NCI-H82 (cell line): ENCODE data around the gene GATA5.
A peak's percentile ranks its signal among the peaks of the same experiment; 100 is the strongest.

Source experiments
- DNase-seq: peaks from one replicate; lab custom pipeline; 2025; lab: John Stamatoyannopoulos, UW

The GATA5 gene

DNA sequence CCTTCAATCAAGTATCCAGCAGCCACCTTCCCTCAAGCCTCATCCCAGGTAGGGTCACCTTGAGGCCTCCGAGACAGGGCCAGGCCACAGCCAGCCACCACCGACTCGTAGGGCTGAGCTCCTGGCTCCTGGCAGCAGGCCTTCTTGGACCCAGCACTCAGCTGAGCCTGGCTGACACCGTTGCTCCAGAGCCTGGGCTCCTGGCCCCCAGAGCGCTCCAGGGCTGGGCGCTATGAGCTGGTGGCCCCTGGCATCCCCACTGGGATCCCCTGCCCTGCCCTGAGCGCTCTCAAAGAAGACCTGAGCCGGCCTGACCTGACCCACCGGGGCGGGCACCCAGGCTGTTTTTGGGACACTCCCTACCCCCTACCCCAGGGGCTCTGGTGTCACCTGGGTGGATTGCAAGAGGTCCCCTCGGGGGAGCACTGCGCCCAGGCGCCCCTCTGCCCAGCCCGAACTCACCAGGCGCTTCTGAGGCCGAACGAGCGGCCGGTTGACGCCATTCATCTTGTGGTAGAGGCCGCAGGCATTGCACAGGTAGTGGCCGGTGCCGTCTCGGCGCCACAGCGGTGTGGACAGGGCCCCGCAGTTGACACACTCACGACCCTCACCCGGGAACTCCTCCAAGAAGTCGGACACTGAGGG, 2.7 kb downstream of the GATA5 start:
- DNase-seq = no peak

DNA sequence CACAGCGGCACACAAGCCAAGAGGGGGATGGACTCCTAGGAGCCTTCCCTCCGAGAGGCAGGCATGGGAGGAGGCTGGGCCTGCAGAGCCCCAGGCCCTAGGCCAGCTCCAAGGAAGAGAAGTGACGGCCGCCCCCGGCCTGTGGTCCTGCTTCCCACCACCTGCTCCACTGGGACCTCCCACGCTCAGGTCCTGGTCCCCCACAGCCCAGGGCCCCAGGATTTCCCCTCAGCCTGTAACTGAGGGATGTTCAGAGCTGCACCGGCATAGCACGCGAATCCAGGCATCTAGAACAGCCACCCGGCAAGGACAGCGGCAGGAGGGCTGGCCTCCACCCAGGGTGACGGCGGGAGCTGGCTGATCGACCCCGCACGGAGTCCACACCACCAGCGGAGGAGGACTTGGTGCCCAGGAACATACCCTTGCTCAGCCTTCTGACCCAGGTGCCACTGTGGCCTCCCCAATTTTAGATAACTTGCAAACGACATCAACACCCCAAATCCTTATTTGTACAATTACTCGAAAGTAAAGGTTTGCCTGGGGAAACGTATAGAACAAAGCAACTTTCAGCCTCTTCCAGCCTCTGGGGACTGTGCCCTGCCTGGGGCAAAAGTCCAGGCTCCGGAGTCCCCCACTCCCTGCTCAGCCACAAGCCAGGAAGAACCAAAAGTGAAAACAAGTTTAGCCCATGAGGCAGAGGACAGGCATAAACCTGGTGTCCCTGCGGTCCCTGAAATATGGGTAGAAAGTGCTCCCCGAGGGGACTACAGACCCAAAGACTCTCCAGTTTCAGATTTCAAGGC, 3.5 kb downstream of the GATA5 start:
- no peak for DNase-seq

DNA sequence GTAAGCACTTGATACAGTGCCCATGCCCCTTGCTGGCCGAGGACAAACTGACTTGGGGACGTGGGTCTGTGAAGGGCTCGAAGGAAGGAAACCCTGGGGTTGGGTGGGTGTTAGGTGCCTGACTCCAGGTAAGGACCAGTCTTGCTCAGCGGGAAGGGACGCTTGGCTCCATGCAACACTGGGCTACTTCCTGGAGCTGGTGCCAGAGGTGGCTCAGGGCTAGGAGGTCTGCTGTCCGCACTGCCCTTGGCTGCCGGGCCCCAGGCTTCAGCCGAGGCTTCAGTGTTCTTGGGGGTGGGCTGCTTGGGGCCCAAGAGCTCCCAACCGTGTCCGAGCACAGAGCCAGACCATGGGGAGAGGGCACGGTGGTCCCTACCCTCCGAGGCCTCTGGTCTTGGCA, 5.3 kb downstream of the GATA5 start:
- no peak for DNase-seq

DNA sequence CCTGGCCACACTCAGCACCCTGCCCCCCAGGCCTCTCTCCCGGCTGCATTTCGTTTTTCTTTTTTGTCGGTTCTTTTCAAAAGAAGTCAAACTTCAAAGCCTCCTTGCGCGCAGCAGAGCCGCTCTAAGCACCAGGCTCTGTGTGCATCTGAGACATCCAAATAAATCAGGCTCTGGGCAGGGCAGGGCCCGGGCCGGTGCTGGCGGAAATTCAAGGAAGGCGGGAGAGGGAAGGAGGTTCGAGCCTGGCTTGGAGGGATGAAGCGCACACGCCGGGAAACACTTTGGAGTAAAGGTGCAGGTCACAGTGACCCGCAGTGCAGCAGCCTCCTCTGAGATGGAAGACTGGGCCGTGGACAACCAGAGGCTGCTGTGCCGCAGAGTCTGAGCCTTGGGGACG, 5.8 kb downstream of the GATA5 start:
- no peak for DNase-seq

DNA sequence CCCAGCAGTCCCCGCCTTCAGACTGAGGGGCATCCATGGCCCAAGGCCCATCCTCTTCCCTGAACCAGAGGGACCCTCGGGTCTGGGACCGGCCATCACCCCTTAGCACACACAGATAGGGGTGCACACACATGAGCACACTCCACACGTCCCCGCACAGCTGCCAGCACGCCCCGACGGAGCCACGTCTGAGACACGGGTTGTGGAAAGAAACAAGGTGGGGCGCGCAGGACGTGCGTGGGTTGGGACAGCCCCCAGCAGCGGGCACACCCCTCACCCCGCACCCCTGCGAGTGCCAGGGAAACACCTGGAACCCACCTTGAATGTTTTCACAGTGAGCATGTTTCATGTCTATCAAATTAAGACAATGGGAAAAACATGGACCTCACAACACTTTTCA, 6.4 kb downstream of the GATA5 start:
- no peak for DNase-seq

DNA sequence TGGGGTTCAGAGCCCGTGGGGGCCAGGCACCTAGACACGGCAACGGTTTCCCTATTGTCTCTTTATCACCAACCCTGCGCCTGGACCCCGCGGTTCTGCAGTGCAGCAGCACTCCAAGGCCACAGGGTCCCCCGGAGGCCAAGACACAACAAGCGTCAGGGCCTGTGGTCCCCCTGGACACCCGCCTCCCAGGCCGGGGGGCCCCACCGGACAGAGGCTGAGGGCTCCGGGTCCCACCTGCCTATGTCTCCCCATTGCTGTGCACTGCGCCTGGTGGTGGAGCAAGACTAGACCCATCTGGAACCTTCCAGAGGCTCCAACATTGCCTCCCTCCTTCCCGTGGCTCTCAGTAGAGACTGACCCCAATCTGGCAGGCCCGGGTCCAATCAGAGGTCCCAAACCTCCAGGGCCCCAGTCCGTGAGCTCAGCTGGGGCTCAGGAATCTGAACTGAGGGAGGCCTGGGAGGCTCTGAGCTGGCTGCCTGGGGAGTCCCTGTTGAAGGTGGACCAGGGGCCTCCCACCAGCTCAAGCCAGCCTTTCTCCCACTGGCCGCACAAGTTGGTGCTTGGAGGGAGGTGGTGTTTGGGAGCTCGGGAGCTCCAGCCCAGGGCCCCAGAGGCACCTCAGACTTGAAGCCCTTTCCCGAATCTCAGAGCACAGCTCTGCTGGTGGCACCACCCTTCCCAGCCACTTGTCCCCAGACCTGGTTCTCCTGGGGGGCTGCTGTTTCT, 8.8 kb downstream of the GATA5 start:
- DNase-seq = no peak

DNA sequence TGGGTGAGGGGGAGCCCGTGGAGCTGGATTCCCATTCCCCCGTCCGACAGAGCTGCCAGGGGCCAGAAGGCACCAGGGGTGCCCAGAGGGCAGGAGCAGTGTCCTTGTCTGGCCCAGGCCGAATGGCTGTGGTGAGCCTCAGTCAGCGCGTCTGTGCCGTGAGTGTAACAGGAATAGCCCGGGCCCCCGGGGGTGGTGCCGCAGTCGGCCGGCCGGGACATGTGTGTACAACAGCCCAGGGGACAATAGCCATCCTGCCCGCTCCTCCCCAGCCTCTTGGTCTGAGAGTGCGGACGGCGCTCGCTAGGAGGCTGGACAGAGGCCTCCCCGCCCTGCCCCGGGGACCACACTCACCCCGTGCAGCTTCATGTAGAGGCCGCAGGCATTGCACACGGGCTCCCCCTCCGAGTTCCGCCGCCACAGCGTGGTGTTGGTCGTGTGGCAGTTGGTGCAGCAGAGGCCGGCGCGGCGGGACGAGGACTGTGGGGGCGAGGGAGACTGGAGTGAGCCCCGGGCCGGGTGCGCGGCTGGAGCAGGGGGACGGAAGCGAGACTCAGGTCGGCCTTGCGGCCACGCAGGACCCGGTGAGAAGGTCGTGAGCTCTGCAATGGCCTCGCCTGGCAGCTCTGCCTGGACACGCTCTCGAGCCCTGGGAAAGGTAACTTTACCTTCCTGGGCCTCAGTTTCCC, 9.6 kb downstream of the GATA5 start:
- no peak for DNase-seq

DNA sequence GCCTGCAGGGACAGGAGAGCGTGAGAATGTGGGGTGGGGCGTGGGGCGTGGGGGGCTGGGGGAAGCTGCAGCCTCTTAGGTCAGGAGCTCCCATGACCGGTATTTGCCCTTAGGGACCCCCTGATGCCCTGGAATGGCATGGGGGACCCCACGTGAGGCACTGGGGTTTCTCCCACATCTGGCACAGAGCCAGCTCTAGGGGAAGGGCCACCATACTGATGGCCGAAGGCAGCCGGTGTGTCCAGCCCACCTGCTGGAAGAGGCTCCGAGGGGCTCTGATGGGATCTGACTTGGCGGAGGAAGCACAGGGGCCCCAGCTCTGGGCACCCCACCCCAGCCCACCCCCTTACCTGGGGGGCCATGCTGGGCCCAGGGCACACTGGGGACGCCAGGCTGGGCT, 10.8 kb downstream of the GATA5 start:
- no peak for DNase-seq

DNA sequence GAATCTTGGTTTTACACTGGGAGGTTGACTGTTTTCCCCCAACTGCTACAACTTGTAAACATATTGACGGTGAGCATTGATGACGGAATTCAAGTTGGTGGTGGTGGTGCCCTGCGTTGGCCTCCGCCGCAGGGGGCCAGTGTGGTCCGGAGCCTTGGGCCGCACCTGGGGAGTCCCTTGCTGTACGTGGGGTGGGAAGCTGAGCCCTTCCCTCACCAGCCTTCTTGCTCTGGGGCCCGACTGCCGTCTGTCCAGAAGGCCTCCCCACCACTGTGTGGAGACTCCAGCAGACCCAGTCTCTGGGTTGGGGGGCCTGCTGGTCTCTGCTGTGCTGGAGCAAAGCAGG, 11.4 kb downstream of the GATA5 start:
- no peak for DNase-seq

DNA sequence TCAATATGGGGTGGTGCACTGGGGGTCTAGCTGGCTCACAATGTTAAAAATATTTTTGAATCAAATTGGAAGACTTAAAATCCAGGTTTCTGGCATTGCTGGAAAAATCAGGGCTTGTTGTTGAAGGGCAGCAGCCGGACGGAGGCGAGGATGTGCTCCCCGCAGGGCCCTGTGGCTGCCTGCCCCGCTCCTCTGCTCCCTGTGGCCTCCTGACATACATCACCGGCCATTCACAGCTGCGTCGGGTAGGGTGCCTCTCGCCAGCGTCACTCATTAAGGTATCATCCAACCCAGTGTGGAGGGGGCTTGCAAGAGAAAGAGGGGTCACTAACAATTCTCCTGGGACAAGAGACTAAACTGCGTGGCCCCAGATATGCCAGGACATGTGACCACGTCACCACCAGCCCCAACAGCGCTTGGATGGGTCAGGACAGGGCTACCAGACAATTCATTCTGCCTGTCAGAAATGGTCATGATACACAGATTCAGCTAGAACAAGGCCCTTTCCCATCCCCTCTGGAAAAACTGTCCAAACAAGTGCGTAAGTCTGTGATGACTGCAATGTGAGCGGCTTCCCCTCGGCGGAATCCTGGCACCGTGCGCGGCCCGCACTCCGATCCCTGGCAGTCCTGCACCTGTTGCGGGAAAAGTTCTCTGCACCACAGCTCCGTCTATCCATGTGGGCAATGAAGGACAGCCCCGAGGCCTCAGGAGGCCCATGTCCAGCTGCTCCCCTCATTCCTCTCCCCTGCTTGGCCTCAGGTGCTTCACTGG, 12.0 kb downstream of the GATA5 start:
- no peak for DNase-seq

DNA sequence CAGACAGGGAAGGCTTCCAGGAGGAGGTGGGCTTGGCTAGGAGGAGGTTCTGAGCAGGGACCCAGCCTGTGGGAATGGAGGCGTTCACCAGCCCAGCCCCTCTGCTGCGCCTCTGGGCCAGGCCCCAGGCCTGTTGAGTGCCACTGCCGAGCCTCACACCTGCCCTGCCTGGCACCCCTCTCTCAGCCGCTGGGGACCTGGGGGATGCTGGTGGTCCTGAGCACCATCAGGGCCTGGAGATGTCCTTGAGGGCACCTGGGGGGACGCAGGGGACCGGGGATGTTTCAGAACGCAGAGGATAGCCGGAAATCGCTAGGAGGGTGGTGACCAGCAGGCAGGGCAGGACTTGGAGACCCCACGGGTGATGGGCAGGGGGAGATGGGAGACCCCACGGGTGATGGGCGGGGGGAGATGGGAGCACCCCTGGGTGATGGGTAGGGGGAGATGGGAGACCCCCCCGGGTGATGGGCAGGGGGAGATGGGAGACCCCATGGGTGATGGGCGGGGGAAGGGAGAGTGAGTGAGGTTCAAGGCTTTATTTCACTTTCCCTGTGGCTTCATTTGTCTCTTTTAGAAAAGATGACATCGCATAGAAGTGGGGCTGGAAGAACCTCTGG, 12.7 kb downstream of the GATA5 start:
- no peak for DNase-seq

DNA sequence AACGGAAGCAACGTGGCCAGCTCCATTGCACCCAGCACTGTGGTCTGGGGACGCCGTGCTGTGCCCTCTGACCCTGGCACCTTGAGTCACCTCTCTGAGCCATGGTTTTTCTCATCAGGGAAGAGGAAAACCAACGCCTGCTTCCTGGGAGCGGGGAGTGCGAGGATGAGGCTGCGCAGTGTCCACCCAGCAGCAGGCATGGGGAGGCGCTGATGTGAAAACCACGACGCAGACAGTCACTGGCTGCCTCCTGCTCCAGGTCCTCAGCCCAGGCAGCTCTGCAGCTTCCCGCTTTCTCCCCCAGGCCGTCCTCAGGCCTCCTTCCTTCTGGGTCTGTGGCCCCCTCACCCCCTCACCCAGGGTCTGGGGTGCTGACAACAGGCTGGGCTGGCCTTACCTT, 14.0 kb downstream of the GATA5 start:
- no peak for DNase-seq

DNA sequence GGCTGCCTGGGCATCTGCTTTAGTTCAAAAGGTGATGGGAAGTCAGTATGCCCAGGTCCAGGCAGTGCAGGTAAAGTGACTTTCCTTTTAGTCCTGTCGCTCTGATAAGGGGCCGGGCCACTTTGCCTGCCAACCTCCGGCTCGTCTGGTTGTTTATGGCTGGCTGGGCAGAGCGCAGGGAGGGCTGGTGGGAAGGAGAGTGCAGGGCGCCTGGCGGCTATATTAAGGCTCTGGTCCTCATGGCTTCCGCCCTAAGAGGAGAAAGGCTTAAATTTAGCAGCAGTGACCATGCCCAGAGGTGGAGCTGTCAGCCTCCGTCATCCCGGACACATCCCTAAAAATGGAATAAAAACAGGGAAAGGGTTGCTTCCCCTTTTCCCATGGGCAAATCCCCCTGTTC, 14.6 kb downstream of the GATA5 start:
- no peak for DNase-seq

DNA sequence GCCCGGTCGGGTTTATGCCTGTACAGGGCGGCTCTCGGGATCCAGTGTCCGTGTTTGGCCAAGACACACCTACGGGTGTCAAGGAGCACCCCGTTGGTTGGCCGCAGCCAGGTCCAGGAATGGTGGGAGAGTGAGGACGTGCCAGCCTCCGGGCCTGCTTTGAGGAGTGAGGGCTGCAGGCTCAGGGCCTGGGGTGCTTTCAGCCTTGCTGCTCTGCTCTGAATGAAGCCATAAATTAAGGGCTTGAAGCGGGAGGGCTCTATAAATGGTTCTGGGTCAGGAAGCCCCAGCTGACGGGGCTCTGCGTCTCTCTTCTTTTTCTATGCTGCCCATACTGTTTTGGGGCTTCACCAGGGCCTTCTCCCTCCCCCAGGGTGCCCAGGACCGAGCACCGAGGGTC, 15.1 kb downstream of the GATA5 start:
- DNase-seq = no peak

DNA sequence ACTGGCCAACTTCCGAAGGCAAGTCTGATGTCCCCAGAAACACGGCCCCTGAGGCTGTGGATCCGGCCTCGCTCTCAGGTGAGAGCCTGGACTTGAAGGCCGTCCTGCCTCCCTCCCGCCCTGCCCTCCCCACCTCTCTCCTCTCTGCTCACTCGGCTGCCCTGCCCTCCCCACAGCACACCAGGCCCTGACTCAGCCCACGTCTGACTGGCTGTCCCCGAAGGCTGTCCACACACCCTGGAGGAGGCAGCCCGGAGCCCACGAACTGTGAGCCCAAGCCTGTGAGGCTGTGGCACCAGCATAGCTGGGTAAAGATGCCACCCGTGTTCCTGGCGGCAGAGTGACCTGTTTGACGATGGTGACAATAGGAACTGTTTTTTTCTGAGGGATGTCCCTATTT, 16.3 kb downstream of the GATA5 start:
- no peak for DNase-seq

DNA sequence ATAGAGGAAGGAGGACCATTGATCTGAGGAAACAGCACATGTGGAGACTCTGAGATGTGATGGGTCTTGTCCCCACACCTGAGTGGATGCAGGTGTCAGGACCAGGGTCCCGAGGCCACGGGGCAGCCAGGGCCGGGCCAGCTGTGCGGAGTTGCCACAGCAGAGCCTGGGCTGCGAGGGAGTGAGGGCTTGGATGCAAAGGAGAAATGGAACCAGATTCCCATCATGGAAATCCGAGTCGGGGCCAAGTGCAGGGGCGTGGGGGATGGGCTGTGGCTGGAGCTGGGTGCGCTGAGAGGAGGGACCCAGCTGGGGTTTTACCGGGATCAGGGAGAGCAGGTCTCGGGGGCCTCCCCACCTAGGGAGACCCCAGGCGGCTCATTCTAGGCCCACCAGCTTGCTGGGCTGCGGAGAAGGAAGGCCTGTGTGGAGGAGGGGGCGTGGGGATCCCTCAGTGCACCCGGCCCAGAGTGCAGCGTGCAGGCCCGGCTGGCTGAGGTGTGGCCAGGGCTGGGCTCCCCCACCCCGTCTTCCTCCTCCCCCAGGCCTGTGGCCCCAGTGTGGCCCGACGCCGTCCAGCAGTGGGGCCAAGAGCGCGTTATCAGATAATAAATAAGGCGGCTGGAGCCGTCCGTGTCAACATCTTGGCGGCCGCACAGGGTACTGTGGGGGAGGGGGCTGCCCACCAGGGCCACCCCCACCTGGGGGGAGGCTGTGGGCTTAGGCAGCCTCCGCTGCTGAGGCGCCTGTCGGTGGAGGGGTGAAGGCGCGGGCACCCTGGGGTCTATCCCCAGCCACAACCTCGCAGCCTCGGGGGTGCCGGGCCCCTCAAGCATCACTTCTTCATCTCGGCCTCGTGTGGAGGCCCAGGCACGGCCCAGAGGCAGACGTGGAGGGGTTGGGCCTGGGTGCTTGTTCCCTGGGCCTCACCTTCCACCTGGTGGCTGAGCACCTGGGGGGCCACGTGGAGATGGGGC, 17.2 kb downstream of the GATA5 start:
- DNase-seq = no peak

DNA sequence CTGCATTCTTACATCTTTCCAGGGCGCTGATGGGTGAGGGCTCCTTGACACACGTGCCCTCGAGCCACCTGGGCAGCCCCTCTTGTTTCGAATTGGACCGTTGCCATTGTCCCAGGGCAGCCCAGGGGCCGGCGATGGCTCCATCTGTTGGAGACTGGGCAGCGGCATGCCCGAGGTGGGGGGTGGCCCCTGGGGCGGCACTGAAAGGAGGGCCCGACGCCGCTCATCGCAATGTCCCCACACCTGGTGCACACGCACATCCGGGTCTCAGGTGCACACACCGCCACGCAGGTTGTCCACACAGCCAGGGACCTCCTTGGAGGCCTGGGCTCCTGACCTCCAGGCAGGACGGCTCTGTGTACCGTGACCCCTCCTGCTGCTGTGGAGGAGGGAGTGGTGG, 18.0 kb downstream of the GATA5 start:
- DNase-seq = no peak

DNA sequence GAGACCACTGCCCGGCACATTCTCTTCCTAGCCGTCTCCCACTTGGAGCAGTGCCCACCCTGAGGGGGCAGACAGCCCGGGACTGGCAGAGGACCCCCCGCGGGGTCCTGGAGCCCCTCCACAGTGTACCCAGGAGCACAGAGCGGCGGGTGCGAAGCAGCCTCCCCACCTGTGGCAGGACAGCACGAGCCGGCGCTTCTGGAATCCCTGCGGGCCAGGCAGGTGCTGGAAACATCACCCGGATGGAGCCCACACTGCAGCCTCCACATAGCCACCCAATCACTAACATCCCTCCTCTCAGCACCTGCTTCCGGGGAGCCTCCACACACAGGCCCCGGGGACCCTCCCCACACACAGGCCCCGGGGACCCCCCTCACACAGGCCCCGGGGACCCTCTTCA, 18.7 kb downstream of the GATA5 start:
- no peak for DNase-seq

DNA sequence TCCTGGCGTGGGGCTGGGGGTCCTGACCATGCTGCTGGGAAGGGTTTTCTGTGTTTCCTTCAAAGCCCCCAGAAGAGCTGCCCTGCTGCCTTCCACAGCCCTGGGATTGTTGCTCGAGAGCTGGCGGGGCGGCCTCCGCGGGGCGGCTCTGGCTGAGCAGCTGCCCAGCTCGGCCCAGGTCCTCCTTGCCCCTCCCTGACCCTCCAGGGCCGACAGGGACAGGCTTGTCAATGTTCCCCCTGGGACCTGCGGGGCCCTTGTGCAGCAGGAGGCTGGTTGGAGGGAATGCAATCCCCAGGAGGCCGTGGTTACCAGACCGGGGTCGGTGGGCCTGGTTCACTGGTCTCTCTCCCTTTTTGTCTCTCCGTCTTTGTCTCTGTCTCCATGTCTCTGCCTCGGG, 19.9 kb downstream of the GATA5 start:
- no peak for DNase-seq

DNA sequence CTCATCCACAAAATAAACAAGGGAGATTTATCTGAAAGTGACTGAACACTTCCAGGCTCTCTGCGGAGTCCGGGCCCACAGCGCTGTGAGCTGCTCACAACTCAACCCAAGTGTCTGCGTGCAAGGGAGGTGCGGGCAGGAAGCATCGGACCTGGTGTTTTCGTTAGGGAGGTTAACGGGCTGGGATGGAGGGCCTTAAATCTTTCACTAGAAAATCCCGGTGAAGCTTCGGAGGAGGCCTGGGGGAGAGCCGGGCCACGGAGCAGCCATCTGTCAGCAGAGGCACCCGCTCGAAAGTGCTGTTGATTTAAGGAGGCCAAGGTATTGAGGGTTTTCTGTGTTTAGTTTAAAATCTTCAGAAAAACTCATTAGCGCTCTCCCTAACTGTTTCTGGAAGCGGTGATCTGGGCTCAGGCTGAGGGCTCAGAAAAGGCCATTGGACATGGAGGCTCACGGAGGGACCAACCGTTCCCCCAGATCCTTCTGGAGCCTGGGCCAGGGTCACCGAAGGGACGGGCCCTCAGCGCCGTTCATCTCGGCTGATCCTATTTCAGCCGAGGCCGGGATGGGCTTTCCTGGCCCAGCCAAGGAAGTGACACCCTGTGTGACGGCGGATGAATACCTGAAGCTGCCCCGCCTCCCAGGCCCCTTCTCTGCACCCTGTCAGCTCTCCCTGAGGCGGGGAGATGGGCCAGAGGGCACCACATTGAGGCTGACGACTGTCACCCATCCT, 20.7 kb downstream of the GATA5 start:
- DNase-seq = peak; percentile 55
